Fibroblast of skin of right quadriceps (primary cell): ENCODE measurements around the gene TIFAB.

ENCODE experiments used
- DNase-seq: peaks from one replicate; pipeline ENCODE4 v3.0.0-alpha.2; 2013

Gene TIFAB

GRCh38 chr5:135417083-135417482, 35.1 kb downstream of the TIFAB start:
- no peak for DNase-seq

DNA sequence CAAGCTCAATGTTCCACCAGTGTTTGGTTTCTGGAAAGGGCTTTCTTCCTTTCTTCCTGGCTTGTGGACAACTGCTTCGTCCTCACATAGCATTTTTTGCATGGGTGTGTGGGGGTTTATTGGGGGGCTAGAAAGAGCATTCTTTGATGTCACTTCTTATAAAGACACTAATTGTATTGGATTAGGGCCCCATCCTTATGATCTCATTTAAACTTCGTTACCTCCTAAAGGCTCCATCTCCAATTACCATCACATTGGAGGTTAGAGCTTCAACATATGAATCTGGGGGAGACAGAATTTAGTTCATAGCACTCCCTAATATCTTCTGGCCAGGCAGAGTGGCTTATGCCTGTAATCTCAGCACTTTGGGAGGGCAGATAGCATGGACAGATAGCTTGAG, 47.1 kb downstream of the TIFAB start:
- DNase-seq: no peak

GRCh38 chr5:135402031-135402430, 50.1 kb downstream of the TIFAB start:
- DNase-seq: no peak

GRCh38 chr5:135400866-135401265, 51.3 kb downstream of the TIFAB start:
- DNase-seq: no peak

GRCh38 chr5:135399794-135400542, 52.2 kb downstream of the TIFAB start:
- DNase-seq: peak; percentile 18

DNA sequence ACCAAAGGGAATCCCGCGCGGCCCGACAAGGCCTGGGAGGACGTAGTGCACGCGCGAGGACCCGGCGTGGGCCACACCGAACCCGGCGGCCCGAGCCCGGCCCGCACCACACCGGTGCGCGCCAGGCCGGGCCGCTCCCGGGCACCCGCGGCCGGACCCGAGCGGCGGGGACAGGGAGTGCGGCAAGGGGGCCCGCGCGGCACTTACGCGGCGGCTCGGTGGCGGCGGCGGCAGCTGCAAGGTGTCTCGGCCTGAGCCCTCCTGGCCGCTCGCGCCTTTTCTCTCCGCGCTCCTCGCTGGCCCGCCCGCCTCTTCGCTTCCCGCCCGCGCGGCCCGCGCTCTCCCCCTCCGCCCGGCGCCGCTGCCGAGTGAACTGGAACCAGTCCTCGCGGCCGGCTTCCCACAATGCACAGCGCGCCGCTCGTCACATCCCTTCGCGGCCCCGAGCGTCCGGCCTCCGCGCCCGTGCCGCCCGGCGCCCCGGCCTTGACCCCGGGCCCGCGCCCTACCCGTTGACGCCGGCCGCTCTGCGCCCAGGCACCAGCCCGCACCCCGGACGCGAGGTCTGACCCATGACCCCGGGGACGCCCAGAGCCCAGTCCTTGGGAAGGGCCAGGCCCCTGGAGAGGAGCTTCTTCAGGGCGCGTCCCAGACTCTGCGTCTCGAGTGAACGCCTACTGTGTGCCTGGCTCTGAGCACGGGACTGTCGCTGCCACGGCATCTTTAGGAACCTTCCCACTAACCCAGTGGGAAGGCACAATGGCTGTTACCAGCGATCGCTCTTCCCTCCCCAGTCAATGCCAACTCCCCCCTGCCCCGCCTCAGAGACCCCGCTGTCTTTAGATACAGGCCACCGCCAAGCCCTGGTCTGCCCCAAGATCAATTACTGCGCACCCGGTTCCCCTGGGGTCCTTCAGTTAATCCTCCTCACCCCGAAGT, 53.0 kb downstream of the TIFAB start, which contains the start of gene MACROH2A1:
TSS of gene MACROH2A1 (minus strand) at position 377 of the 939 bp plus-strand sequence. CDS start 10,138 bp downstream, outside the sequence.
- peak; percentile 84 for DNase-seq

GRCh38 chr5:135398160-135398854, 53.8 kb downstream of the TIFAB start:
- DNase-seq: no peak
